Raji (cell line): ENCODE results near the gene KIAA1217.

Experiments
- POLR2A ChIP-seq: IDR thresholded peaks from 2 replicates; pipeline ENCODE4 v1.6.1; 2011; ENCODE audit warnings: low read depth, low read length, control low read depth; ENCODE audit not compliant: insufficient read depth

The KIAA1217 gene

DNA sequence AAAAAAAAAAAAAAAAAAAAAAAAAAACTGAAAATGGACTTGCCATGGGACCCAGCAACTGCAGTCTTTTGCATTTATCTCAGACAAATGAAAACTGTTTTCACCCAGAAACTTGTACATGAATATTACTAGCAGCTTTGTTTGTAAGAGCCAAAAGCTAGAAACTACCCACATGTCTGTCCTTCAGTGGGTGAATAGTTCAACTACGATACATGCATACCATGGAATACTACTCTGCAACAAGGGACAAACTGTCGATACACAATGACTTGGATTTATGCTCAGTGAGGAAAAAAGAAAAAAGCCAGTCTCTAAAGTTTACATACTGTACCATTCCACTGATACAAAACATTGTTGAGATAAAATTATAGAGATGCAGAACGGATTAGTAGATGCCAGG lies 195.6 kb downstream of the KIAA1217 start:
- no peak for TF ChIP-seq POLR2A

DNA sequence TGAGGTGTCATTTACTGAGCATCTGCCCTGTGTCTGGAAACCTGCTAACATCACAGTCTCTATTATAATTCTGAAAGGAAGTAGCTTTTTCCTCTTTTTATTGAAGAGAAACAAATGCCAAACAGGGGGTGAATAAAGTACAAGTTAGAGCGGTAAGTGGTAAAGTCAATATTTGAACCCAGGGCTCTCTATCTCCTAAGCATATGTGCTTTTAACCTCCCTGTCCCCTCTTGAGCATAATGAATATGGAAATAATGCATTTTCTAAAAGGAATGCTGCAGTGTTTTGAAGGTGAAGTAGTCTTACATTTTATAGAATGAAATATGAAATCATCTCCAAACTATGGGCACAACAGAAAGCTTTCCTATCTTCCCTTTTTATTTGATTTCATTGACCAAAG lies 196.7 kb downstream of the KIAA1217 start:
- TF ChIP-seq POLR2A: no peak

DNA sequence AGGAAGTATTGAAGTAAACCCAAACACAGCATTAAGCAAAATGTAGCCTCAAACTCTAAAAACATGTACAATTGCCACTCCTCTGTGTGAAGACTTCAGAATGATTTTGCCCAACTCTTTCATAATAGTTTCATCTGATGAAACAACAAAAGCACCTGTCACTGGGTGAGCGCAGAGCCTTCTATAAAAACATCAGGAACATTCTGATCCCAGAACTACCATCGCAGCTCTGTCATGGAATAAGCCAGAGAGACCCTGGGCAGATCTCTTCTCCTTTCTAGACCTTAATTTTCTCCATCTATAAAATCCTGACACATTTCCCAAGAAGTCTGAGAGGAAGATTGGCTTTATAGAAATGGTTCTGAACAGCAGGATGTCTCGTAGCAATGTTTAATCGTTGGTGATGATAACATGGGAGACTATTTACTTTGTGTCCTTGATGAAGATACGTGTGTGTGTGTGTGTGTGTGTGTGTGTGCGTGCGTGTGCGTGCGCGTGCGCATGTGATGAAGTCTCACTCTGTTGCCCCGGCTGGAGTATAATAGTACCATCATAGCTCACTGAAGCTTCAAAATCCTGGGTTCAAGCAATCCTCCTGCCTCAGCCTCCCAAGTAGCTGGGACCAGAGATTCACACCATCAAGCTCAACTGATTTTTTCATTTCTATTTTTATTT lies 198.0 kb downstream of the KIAA1217 start:
- TF ChIP-seq POLR2A: no peak

DNA sequence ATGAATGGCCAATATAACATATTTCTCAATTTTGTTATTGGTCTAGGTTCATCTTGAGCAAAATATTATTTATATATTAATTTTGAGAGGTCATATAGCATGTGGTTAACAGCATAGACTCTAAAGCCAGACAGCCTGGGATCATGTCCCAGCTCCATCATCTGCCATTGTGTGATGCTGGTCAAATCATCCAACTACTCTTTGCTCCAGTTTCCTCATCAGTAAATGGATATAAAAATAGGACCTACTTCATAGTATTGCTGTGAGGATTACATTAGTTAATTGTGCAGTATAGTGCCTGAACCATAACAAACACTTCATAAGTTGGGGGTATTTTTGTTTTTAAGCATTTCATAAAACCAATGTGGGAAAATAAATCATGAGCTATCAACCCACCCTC lies 199.0 kb downstream of the KIAA1217 start:
- TF ChIP-seq POLR2A: no peak

DNA sequence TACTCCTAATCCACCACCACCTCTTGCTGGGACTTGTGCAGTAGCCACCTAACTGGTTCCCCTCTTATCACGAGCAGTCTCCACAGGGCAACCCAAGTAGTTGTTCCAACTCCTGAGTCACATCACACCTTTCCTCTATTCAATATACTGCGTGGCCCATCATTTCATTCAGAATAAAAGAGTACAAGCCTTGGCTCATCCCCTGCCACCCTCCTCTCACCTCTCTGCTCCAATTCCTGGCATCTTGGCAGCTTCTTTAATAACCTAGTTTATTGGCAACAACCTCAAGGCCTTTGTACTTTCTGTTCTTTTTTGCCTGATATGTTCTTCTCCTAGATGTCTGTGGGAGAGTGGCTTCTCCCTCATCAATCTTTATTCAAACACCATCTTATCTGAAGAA lies 199.4 kb downstream of the KIAA1217 start:
- TF ChIP-seq POLR2A: no peak

DNA sequence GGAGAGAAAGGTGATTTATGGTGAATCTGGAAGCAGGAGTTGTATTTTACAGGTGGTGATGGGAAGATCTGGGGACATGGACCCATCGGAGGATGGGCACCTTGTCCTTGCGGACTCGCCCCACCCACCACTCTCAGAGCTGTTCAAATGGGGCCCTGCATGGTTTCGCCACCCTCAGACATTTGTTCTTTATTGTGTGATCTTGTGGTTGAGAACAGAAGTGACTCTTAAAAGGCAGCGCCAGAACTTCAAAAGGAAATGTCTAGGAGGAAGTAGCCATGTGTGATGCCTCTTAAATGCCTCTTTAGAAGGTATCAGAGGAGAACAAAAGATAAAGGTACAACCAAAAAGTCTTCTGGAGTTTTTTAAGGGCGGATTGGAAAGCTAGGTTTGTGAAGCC lies 205.7 kb downstream of the KIAA1217 start:
- TF ChIP-seq POLR2A: no peak

DNA sequence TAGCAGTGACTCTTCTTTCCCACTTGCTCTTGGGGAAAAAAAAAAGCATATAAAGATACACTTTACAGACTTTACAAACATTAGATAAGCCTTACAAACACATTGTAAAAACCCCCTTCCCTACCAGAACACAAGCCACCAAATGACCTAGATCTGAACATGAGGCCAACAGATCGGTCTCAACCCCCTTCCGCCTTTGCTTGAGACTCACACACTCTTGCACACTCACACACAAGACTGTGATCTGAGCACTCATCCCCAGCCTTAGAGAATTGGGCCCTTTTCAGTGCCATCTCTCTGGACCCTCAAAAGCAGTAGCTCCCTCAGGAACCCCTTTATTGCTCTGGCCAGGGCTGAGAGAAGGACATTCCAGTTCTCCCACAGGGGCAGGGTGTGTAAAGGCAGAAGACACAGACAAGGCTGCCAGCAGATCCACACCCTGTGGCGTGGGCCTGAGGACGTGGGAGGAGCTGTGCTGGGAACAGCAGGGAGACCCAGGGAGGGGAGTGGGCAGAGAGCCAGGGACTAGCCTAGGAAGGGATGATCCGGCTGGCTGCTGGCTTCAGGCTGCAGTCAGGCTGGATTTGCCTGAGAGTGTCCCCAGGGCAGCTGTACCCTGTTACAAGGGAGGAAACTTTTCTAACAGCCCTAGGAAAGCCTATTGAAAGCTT lies 206.7 kb downstream of the KIAA1217 start:
- TF ChIP-seq POLR2A: no peak

DNA sequence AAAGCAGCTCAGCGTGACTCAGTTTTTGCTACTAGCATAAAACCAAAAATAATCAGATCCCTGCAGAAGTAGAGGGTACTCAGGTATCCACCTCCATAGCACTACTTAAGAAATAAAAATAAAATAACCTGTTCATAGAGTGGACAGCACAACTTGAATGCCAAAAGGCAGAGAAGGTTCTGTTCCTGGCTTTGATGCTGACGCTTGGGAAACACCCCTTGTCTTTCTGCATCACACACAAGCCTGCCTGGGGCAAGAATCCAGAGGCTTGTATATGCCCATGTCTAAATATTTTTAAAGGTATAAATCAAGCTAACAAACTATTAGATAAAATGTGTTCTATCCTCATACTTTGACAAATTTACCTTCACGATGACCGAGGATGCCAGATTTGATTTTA lies 207.3 kb downstream of the KIAA1217 start:
- TF ChIP-seq POLR2A: no peak

DNA sequence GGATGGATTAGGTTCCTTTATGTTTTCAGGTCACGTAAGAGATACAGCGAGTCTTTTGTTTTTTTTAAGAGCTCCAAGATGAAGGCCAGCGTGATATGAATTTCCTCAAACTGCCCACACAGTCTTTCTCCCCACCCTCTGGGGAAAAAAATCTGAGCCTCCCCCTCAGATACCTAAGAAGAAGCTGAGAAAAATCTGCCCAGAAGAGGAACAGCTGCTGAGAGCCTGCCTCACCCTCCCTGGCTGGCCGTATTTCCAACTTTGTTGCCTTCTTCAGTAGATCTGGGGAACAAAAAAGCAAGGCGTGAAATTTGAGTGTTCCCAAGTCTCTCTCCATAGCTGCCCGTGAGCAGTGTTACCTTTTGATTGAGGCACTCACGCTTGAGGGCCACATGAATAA lies 208.1 kb downstream of the KIAA1217 start:
- TF ChIP-seq POLR2A: no peak

DNA sequence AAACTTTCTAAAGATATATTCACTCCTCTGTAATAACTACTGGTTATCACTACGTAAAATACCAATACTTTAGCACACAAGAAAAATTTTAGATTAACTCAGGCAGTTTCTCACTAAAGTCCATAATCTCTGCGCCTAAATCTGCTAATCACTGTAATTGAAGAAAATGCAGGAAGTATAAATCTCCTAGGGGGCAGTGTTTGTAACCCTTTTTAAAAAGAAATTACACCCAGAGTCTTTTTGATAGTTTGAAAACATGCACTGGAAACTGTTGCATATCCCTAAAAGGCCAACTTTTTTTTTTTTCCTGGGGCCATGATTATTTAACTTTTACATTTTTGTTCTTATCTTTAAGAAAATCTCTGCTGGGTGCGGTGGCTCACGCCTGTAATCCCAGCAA lies 209.6 kb downstream of the KIAA1217 start:
- TF ChIP-seq POLR2A: no peak

DNA sequence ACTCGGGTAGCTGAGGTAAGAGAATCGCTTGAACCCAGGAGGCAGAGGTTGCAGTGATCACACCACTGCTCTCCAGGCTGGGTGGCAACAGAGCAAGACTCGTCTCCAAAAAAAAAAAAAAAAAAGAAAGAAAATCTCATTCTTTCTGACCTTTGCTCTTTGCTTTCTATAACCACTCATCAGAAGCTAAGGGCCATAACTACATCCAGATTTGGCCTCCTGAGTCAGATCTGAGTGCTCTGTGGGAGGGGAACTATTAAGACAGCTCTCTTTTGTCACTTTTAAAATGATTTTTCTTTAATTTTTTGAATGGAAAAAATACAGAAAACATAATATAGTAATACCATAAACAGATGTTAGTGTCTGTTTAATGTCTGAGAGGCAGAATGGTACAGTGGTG lies 210.1 kb downstream of the KIAA1217 start:
- no peak for TF ChIP-seq POLR2A

DNA sequence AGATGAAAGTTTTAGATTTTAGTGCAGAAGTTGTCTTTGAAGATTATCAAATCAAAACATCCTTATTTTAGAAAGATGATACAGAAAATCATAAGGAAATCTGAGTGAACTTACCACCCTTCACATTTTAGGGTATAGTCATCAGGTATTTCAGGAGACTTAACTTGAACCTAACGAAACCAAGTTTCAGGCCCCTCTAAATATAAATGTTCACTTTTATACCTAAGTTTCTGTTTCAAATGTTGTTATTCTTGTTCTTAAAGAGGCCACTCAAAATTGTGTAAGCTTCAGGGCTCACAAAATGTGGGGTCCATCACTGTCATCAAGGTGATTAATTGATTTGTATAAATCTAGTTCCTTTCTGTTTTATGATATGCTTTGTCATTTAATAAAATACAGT lies 216.2 kb downstream of the KIAA1217 start:
- TF ChIP-seq POLR2A: no peak

DNA sequence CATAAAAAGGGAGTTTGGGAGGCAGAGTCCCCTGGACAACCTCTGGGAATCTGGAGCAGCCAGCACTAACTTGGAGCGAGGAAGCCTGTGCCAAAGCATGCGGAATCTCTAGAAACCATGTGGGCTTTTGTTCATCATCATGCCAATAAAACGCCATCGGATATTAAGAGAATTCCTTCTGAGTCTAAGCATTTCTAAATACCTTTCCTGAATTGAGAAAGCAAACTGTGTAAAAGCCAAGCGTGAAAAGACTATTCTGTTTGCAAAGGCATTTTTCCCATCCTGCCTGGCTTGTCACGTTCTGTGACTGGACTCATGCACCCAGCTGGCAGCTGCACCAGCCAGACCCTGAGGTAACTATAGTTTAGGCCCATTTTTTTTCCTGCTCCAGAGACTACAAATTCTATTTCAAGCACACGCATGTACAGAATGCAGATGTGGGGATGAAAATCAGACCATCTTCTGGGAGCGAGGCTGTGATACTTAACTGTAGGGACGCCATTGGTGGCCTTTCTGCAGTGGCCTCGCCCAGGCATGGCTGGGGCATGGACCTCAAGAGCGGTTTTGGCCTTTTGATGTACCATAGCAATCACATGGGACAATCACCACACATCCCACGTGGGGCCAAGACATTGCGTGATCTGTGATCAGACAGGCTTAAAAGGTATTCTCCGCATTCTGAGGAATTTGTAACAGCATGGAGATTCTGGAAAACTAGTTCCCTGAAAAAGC lies 218.9 kb downstream of the KIAA1217 start:
- no peak for TF ChIP-seq POLR2A

DNA sequence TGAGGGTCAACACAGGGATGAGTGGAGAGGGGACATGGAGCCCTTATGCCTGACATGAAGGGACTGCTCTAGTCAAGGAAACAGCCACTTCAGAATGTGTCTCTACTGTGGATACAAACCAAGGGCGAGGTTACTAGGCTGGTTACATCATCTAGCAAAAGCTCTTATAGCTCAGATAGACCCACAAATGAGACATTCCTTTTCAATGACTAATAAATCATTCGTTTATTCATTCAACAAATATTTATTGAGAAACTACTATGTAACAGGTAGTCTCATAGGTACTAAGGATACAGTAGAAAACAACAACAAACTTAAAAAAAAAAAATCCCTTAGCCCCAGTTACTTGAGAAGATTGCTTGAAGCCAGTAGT lies 219.5 kb downstream of the KIAA1217 start:
- no peak for TF ChIP-seq POLR2A

DNA sequence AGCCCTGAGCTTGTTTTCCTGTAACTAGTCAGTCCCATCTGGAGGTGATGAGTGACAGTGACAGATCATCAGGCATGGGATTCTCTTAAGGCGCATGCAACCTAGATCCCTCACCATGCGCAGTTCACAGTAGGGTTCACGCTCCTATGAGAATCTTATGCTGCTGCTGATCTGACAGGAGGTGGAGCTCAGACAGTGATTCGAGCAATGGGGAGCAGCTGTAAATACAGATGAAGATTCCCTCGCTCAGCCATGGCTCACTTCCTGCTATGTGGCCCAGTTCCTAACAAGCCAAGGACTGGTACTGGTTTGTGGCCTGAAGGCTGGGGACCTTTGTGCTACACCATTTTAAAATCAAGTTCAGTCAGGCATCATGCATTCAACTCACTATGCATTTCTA lies 221.7 kb downstream of the KIAA1217 start:
- no peak for TF ChIP-seq POLR2A
